ENCODE measurements around the gene PIP4P1. TPM values are rescaled to one million over a fixed set of nuclear protein-coding genes. Genes with fewer than 3 reads are reported as not detected.

PIP4P1 gene
- total RNA-seq, 1 experiment from 2014 or later = 32.4 TPM

- DNase-seq (ENCODE audit: low spot score) = no peak
- no peaks in the 10 kb centered on the region for H3K9me3 ChIP-seq (ENCODE audit: low read depth, low read length, poor library complexity, severe bottlenecking)
- no peaks in the 10 kb centered on the region for H3K4me1 ChIP-seq (ENCODE audit: insufficient read depth, low read length, poor library complexity, severe bottlenecking)
- H3K4me3 ChIP-seq (ENCODE audit: low read depth, low read length, poor library complexity, severe bottlenecking) = no peak overlapping the region
- BruUV-seq (replicated peaks) = no TSS peak
- H3K36me3 ChIP-seq (ENCODE audit: insufficient read depth, low read length, poor library complexity, severe bottlenecking) = no peaks in the 10 kb centered on the region
- H3K27me3 ChIP-seq (replicated peaks; ENCODE audit: insufficient read depth, low read depth, low read length, poor library complexity) = no peaks in the 10 kb centered on the region
- TF ChIP-seq CTCF (conservative IDR thresholded peaks at IDR 0.05; ENCODE audit: low read depth, low read length) = no peak
- TF ChIP-seq EZH2 (IDR thresholded peaks at IDR 0.05; ENCODE audit: borderline replicate concordance, low read depth, low read length, poor library complexity, severe bottlenecking) = no peak
- intact Hi-C loops (cut with micrococcal nuclease; ENCODE audit: unreplicated experiment) = no loop called here
- ChIA-PET POLR2A (ENCODE audit: low non-redundant PET) (no interaction called here), CTCF (no interaction called here)
- no peak overlapping the region for H3K27ac ChIP-seq (ENCODE audit: low read depth, low read length, poor library complexity, severe bottlenecking)
Measured at GRCh38 chr14:20492486-20492885, 31.3 kb upstream of the PIP4P1 start.

- Histone ChIP-seq H3K4me3 (ENCODE audit: low read depth, low read length, poor library complexity, severe bottlenecking) (no peak overlapping the region), H3K9me3 (ENCODE audit: low read depth, low read length, poor library complexity, severe bottlenecking) (no peaks in the 10 kb centered on the region), H3K4me1 (ENCODE audit: insufficient read depth, low read length, poor library complexity, severe bottlenecking) (no peaks in the 10 kb centered on the region), H3K36me3 (ENCODE audit: insufficient read depth, low read length, poor library complexity, severe bottlenecking) (no peaks in the 10 kb centered on the region), H3K27me3 (replicated peaks; ENCODE audit: insufficient read depth, low read depth, low read length, poor library complexity) (no peaks in the 10 kb centered on the region), H3K27ac (ENCODE audit: low read depth, low read length, poor library complexity, severe bottlenecking) (no peak overlapping the region)
- POLR2A ChIA-PET (ENCODE audit: low non-redundant PET) = no interaction called here
- TF ChIP-seq EZH2 (IDR thresholded peaks at IDR 0.05; ENCODE audit: borderline replicate concordance, low read depth, low read length, poor library complexity, severe bottlenecking) (no peak), CTCF (conservative IDR thresholded peaks at IDR 0.05; ENCODE audit: low read depth, low read length) (no peak)
- no TSS peak for BruUV-seq (replicated peaks)
- CTCF ChIA-PET = no interaction called here
- DNase-seq (ENCODE audit: low spot score) = no peak
- intact Hi-C loops (cut with micrococcal nuclease; ENCODE audit: unreplicated experiment) = no loop called here
Measured at GRCh38 chr14:20490563-20490962, 29.3 kb upstream of the PIP4P1 start.

- Histone ChIP-seq H3K27ac (ENCODE audit: low read depth, low read length, poor library complexity, severe bottlenecking) (no peak overlapping the region), H3K36me3 (ENCODE audit: insufficient read depth, low read length, poor library complexity, severe bottlenecking) (no peaks in the 10 kb centered on the region), H3K4me3 (ENCODE audit: low read depth, low read length, poor library complexity, severe bottlenecking) (no peak overlapping the region), H3K4me1 (ENCODE audit: insufficient read depth, low read length, poor library complexity, severe bottlenecking) (no peaks in the 10 kb centered on the region), H3K27me3 (replicated peaks; ENCODE audit: insufficient read depth, low read depth, low read length, poor library complexity) (no peaks in the 10 kb centered on the region), H3K9me3 (ENCODE audit: low read depth, low read length, poor library complexity, severe bottlenecking) (no peaks in the 10 kb centered on the region)
- intact Hi-C loops (cut with micrococcal nuclease; ENCODE audit: unreplicated experiment) = no loop called here
- CTCF ChIA-PET = no interaction called here
- DNase-seq (ENCODE audit: low spot score) = no peak
- POLR2A ChIA-PET (ENCODE audit: low non-redundant PET) = no interaction called here
- TF ChIP-seq CTCF (conservative IDR thresholded peaks at IDR 0.05; ENCODE audit: low read depth, low read length) (no peak), EZH2 (IDR thresholded peaks at IDR 0.05; ENCODE audit: borderline replicate concordance, low read depth, low read length, poor library complexity, severe bottlenecking) (no peak)
- no TSS peak for BruUV-seq (replicated peaks)
Measured at GRCh38 chr14:20489093-20489994, 28.1 kb upstream of the PIP4P1 start.

All from A673 (cell line).